Measurements from ENCODE around the gene CTNNB1. TPM values are rescaled to one million over a fixed set of nuclear protein-coding genes. Genes with fewer than 3 reads are reported as not detected.

Gene CTNNB1
- total RNA-seq (2022; extraction: Qiagen RNA extraction) = 170 to 199 TPM (median 181 TPM) in 5 replicates

GRCh38 chr3:41198950-41199865 is at the start of gene CTNNB1:
Gene CTNNB1 (plus strand): TSS chr3:41199505. CDS start chr3:41224069, 24,564 bp downstream.

Measured in A549 treated with Mapracorat at 1 μM for 4 hours (cell line).